Measurements from ENCODE around the gene CROCC. TPM values are rescaled to one million over a fixed set of nuclear protein-coding genes. Genes with fewer than 3 reads are reported as not detected.
"Not testable (repeated sequence)": the region's sequence is repeated elsewhere in the genome, so short reads cannot be mapped to it uniquely, and the experiment has no call there.

Gene CROCC
- total RNA-seq, 1 donor from 2014 or later, result 15.2 TPM

- not testable (repeated sequence) for H3K36me3 ChIP-seq; H3K4me1 ChIP-seq; H3K27me3 ChIP-seq; H3K9me3 ChIP-seq (ENCODE audit: low read depth); H3K36me3 Mint-ChIP-seq; H2AFZ ChIP-seq (replicated peaks); H3K9me3 Mint-ChIP-seq; H3F3A ChIP-seq (ENCODE audit: low read depth); H3K79me2 ChIP-seq (ENCODE audit: low read depth); H4K20me1 ChIP-seq (ENCODE audit: low read depth)
- peak; percentile 81 for DNase-seq (ENCODE audit: low spot score)
- Histone ChIP-seq H3K4me2 (peak within 1 kb of the TSS; percentile 69), H3K4me3 (peak within 1 kb of the TSS; percentile 41), H3K9ac (peak within 1 kb of the TSS; percentile 97), H3K27ac (peak within 1 kb of the TSS; percentile 100)
- Mint-ChIP-seq H3K27ac (peak within 1 kb of the TSS; percentile 100), H3K4me3 (peak within 1 kb of the TSS; percentile 88), H3K27me3 (ENCODE audit: insufficient read depth, low read depth) (peaks cover 11% of the 10 kb centered on the region), H3K4me1 (peaks cover 27% of the 10 kb centered on the region)
These were observed 26.0 kb upstream of the CROCC start, which contains the start of gene RNU1-2 for GRCh38 chr1:16895598-16896315. RNU1-2 (plus strand) TSS chr1:16895980.

GRCh38 chr1:16896316-16897055, 25.2 kb upstream of the CROCC start:
- not testable (repeated sequence) for H3K27me3 ChIP-seq; H3K9ac ChIP-seq; H3K9me3 ChIP-seq (ENCODE audit: low read depth); H3K36me3 Mint-ChIP-seq; H4K20me1 ChIP-seq (ENCODE audit: low read depth); H2AFZ ChIP-seq (replicated peaks); H3K36me3 ChIP-seq; H3K4me1 ChIP-seq; H3F3A ChIP-seq (ENCODE audit: low read depth); H3K9me3 Mint-ChIP-seq; H3K79me2 ChIP-seq (ENCODE audit: low read depth)
- Mint-ChIP-seq H3K27ac (peak overlapping the region; percentile 84), H3K4me1 (peaks cover 30% of the 10 kb centered on the region), H3K27me3 (ENCODE audit: insufficient read depth, low read depth) (peaks cover 11% of the 10 kb centered on the region), H3K4me3 (peak overlapping the region; percentile 88)
- H3K4me2 ChIP-seq, result peak overlapping the region; percentile 65
- peak; percentile 52 for DNase-seq (ENCODE audit: low spot score)
- peak overlapping the region; percentile 81 for H3K27ac ChIP-seq
- peak overlapping the region; percentile 34 for H3K4me3 ChIP-seq

GRCh38 chr1:16897653-16898052, 24.1 kb upstream of the CROCC start:
- not testable (repeated sequence) for H4K20me1 ChIP-seq (ENCODE audit: low read depth); H3K9ac ChIP-seq; H3K36me3 ChIP-seq; H3K4me3 ChIP-seq; H3K9me3 Mint-ChIP-seq; H3F3A ChIP-seq (ENCODE audit: low read depth); H3K36me3 Mint-ChIP-seq; H3K79me2 ChIP-seq (ENCODE audit: low read depth); H3K4me1 ChIP-seq; DNase-seq (ENCODE audit: low spot score); H3K4me2 ChIP-seq; H2AFZ ChIP-seq (replicated peaks); H3K9me3 ChIP-seq (ENCODE audit: low read depth); H3K27me3 ChIP-seq; H3K27ac Mint-ChIP-seq; H3K27ac ChIP-seq
- peaks cover 11% of the 10 kb centered on the region for H3K27me3 Mint-ChIP-seq (ENCODE audit: insufficient read depth, low read depth)
- peak overlapping the region; percentile 35 for H3K4me3 Mint-ChIP-seq
- peaks cover 29% of the 10 kb centered on the region for H3K4me1 Mint-ChIP-seq

GRCh38 chr1:16898298-16898697, 23.4 kb upstream of the CROCC start:
- H3K79me2 ChIP-seq (ENCODE audit: low read depth); H3K27ac Mint-ChIP-seq; H3K27ac ChIP-seq; H2AFZ ChIP-seq (replicated peaks); H4K20me1 ChIP-seq (ENCODE audit: low read depth); H3K4me3 ChIP-seq; DNase-seq (ENCODE audit: low spot score); H3K4me2 ChIP-seq; H3K27me3 ChIP-seq; H3K9me3 Mint-ChIP-seq; H3K4me3 Mint-ChIP-seq; H3K36me3 ChIP-seq; H3K36me3 Mint-ChIP-seq; H3K9me3 ChIP-seq (ENCODE audit: low read depth); H3K4me1 ChIP-seq; H3K9ac ChIP-seq: not testable (repeated sequence)
- Mint-ChIP-seq H3K4me1 (peaks cover 34% of the 10 kb centered on the region), H3K27me3 (ENCODE audit: insufficient read depth, low read depth) (peaks cover 11% of the 10 kb centered on the region)
- H3F3A ChIP-seq (ENCODE audit: low read depth), result peaks cover 15% of the 10 kb centered on the region

GRCh38 chr1:16899020-16899419, 22.7 kb upstream of the CROCC start:
- not testable (repeated sequence) for H3K27me3 Mint-ChIP-seq (ENCODE audit: insufficient read depth, low read depth); DNase-seq (ENCODE audit: low spot score); H3K79me2 ChIP-seq (ENCODE audit: low read depth); H3K27ac ChIP-seq; H2AFZ ChIP-seq (replicated peaks); H3K4me3 Mint-ChIP-seq; H3K36me3 ChIP-seq; H3K4me2 ChIP-seq; H3K9ac ChIP-seq; H3K27ac Mint-ChIP-seq; H3K4me3 ChIP-seq; H3K36me3 Mint-ChIP-seq; H3K9me3 ChIP-seq (ENCODE audit: low read depth); H3K4me1 ChIP-seq; H3K27me3 ChIP-seq; H3K9me3 Mint-ChIP-seq; H4K20me1 ChIP-seq (ENCODE audit: low read depth)
- peaks cover 16% of the 10 kb centered on the region for H3F3A ChIP-seq (ENCODE audit: low read depth)
- H3K4me1 Mint-ChIP-seq, result peaks cover 39% of the 10 kb centered on the region

Measured in neural progenitor cell (in vitro differentiated cells).